HG03442 (cell line): ENCODE measurements around the gene KCNC4.
A peak's percentile ranks its signal among the peaks of the same experiment; 100 is the strongest.

ENCODE experiments used
- ATAC-seq: cut with Tn5 transposase; IDR thresholded peaks from one replicate; pipeline ENCODE4 v1.9.1; 2021; ENCODE audit warnings: mild to moderate bottlenecking, moderate library complexity; ENCODE audit not compliant: unreplicated experiment

The KCNC4 gene

DNA sequence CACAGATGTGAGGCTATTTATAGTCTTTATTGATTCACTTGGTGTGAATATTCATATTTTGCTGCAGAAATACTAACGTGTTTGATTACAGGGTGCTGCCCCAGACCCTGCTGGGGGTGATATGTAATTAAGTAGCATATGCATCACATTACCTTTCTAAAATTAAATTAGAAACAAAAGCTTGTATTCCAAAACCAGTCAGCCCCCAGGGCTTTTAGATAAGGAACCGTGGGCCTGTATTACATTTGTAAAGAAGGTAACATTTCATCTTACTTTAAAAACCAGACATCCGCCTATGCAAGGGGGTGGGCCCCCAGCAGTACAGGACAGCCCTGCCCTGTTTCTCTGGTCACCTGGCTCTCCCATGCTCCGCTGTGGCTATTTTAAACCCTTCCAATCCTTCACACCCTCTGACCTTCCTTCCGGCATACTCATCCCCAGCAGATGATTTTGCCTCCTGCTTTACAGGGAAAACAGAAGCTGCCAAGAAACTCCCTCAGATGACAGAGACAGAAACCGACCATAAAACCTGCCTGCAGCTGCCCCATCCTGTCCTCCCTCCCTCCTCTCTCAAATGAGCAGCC is 22.0 kb upstream of the KCNC4 start:
- no peak for ATAC-seq

DNA sequence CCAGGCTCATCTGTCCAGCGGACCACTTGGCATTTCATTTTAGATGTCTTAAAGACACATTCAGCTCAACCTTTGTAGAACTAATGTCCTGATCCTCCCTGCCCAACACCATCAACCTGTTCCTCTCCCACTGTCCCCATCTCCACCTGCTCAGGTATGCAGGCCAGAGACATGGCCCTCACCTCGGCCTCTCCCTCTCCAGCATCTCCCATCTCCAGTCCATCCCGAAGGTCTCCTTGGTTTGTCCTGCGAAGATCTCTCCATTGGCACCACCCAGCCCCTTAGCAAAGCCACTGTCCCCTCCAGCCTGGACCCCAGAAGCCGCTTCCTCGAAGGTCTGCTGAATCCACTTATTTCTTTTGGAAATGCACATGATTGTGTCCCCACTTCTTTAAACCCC is 20.9 kb upstream of the KCNC4 start:
- ATAC-seq, result no peak

DNA sequence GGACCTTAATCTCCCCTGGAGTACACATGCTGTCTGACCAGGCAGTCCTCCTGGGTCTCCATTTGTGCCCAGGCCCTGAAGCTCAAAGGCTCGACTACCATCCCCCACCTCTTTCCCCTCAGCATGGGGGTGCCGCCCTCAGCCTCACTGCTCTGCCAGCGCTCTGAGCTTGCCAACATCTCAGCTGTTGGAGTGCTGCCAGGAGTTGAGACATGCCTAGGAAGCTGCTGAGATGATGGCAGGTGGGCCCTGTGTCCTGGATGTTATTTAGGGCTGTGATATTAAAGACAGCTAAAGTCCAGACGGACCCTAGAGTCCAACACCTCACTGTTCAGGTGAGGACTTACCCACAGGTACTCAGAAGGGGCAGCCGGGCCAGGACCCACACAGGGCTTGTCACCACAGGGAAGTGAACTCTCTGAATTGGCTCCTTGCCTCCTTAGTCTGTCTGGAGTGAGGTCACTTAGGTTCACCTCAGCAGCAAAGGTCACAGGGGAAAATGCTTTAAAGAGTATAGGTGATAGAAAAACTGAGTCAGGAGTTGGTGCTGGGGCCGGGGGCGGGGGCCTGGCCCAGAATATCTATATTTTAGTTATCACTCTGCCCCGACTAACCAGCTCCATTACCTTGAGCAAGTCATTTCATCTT is 19.7 kb upstream of the KCNC4 start:
- ATAC-seq, result no peak

DNA sequence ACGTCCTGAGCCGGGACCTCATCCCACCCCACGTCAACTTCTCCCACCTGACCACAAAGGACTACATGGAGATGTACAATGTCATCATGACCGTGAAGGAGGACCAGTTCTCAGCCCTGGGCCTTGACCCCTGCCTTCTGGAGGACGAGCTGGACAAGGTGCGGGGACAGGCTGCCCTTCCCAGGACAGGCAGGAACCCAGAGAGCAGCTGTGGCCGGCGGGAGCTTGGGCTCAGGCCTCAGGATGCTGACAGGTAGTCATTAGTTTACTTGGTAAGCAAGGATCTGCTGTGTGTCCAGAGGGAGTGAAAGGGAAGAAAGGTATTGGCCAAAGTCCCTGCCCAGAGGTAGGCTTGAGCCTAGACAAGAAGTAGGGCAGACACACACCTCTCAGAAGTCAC is 17.6 kb upstream of the KCNC4 start:
- ATAC-seq, result no peak

DNA sequence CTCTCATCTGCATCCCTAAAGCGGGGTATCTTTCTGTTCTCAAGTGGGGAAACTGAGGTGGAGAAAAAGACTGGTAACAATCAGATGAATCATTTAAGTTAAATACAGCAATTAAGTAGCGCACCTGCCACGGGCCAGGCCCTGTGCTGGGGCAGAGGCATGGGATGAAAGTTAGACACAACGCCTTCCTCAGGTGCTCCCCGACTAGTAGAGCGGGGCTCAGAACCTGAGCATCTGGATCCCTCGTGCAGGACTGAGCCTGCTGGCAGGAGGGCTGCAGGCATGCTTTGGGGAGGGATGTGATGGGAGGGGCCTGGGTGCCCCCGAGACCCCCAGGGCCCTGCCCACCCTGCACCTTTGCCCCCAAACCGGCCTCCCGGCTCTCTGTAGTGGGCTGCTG is 14.9 kb upstream of the KCNC4 start:
- no peak for ATAC-seq

DNA sequence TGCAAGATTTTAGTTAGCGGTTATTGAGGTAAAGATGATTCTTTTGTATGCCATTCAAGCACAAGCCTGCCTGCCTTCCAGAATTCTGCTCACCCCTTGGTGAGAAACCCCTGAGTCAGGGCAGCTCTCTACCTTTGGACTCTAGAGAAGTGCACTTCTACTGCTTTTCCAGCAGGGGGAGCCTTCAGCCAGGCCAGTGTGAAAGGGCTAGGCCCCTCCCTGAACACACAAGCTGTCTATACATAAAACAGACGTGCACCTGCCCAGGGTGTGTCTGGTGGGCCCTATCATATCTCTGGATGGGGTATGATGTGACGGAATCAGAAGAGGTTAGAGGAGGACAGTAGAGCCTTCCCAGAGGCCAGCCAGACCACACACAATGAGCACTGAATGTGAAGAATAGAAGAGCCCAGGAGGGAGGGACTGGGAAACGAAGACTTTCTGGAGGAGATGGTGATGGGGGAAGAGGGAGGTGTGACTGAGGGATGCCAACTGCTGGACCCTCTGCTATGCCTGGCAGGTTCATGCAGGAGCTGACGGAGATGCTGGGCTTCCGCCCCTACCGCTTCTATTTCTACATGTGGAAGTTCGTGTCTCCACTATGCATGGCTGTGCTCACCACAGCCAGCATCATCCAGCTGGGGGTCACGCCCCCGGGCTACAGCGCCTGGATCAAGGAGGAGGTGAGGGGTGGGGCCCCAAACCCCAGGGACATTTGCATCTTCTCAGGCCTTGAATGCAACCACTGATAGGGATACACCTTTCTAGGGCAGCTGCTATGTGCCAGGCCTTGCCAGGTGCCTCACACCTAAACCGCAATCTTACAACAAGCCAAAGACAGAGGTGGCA is 13.0 kb upstream of the KCNC4 start:
- peak; percentile 70 for ATAC-seq

DNA sequence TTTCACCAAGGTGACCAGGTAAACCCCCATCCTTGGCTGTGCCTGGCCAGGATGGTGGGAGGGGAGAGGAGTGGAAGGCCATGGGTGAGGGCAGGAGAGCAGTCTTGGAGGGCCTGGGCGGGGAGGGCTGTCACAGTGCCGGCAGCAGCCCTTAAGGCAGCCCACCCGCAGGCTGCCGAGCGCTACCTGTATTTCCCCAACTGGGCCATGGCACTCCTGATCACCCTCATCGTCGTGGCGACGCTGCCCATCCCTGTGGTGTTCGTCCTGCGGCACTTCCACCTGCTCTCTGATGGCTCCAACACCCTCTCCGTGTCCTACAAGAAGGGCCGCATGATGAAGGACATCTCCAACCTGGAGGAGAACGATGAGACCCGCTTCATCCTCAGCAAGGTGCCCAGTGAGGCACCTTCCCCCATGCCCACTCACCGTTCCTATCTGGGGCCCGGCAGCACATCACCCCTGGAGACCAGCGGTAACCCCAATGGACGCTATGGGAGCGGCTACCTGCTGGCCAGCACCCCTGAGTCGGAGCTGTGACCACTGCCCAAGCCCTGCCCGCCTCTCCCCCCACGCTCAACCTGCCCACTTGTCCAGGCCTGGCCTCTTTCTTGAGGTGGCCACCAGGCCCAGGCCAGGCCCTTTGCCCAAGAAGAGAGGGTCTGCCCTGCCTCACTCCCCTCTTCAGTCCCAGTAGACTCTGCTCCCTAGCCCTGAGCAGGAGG is 12.0 kb upstream of the KCNC4 start:
- ATAC-seq, result no peak

DNA sequence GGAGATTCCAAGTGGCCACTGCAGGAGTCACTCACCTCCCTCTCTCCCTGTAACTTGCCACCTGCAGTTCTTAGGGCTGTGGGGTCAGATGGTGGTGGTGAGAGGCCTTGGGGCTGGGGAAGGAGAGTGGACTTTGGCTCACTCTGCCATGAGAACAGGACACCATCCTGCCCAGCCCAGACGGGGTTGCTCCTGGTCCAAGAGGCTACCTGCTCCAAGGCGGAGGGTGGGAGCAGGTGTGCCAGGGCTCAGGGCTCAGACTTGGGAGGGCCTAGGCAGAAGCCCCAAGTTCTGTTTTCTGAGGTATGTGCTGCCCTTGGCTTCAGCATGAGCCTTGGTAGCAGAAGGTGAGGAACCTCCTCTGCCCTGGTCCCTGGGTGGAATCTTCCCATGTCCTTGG is 11.4 kb upstream of the KCNC4 start:
- ATAC-seq, result no peak

DNA sequence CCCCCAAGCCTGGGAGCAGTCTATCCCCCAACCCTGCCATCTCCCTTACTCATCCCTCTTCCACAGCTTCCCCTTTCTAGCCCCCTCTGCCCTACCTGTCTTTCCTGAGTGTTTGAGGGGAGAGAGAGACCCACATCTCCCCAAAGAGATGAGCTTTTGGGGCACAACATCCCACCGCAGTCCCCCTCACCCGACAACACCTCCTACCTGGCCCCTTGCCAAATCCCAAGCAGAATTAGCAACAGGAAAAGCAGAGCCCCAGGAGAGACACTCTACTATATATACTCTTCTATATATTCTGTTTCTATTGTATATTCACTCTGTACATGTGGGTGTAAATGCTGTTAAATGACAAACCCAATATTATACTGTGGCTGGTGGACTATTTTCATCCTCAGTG is 9.9 kb upstream of the KCNC4 start:
- no peak for ATAC-seq

DNA sequence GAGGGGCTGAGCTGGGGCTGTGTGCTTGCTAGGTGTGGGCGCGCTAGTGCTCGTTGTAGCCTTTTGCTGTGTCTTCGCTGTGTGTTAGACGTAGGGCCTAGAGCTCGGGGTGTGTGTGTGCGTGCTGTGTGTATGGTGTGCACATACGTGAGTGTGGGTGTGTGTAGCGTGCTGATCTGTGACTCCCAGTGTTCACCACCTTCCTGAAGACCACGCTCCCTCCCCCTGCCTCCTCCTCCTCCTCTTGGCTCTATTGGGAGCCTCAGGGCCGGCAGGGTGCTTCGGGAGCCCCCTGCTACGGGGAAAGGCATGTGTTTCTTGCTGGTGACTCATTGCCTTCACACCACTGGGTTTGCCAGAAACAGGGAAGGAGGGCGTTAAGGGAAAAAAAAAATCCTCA is 9.4 kb upstream of the KCNC4 start:
- no peak for ATAC-seq

DNA sequence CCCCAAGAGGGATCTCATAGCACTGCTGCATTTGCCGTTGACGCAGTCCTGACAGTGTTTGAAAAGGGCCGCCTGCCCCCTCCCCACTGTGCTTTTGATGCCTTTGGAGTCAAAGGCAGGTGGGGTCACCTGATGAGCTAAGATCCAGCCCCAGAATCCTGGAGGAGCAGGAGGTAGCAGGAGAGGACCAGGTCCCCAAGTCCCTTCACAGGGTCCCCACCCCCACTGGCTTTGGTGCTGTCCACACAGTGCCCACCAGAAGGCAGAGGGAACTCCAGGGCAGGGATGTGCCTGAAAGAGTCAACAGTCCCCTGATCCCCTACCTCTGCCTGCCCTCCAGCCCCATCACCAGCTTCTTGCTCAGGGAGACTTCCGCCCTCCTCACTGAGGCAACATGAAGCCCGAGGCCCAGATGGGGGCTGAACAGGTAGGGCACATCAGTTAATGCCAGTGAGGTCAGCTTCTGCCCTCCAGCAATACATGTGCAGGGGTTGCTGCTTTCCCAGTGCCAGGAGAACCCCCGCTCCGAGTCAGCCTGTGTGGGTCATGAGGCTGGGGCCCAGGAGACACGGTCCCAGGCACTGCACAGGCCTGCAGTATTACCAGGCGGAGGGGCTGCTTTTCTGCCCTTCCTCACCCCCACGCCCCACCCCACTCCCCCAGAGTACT is 8.8 kb upstream of the KCNC4 start:
- ATAC-seq, result no peak

DNA sequence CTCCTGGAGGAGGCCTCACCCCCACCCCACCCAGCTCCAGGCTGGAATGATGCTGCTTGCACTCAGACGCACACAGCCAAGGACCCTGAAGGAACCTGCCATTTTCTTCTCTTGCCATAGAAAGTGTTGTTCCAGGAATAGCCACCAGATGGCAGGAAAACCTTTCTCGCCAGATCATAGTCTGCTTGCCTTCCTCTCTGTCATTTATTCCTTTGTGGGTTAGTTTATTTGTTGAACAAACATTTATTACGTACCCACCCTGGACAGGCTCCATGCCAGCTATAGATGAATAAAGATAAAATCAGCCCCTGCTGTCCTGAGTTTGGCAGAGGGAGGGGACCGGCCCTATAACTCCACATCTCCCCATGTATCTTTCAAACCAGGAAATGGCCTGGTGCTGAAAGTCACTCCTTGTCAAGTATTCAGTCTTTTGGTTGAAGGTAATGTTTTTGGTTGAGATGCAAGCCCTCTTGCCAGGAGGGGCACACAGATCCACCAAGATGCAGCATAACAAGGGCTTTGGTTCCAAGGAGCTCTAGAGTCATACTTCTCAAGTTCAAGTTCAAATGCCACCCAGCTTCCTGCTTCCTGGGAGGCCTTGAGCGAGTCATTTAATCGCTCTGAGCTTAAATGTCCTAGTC is 7.0 kb upstream of the KCNC4 start:
- ATAC-seq, result no peak

DNA sequence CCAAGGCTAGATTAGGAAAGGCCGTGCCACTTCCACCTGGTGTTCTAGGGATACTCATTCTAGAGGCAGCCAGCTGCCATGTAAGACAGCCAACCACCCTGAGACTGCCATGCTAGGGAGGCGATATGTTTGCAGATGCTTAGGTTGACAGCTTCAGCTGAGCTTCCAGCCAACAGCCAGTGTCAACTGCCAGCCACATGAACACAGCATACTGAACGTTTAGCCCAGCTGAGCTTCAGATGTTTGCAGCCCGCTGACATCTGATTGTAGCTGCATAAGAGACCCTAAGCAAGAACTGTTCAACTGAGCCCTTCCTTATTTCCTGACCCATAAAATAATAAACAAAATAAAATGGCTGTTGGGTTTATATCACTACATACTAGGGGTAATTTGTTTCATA is 5.0 kb upstream of the KCNC4 start:
- ATAC-seq, result no peak

DNA sequence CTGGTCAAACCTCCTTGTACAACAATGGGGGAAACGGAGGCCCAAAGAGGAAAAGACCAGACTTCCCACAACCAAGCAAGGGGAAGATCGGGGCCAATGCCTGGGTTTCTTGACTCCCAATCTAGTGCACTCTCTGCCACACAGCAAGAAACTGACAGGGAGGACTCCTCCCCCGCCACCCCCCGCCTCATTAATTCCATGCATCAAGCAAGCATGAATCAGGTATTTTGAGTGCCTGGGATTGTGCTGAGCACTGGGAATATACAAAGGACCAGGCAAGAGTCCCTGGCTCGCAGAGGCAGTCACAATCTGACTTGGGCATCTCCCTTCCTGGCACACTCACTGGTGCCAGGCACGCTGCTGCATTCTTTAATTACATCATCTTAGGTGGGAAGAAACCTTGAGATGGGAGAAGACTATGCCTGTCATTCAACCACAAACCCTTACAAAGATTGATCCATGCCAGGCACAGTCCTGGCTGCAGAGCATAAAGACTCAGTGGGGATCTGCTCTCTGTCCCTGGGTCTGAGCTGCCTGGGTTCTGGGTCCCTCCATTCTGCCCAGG is 4.4 kb upstream of the KCNC4 start:
- ATAC-seq, result no peak

DNA sequence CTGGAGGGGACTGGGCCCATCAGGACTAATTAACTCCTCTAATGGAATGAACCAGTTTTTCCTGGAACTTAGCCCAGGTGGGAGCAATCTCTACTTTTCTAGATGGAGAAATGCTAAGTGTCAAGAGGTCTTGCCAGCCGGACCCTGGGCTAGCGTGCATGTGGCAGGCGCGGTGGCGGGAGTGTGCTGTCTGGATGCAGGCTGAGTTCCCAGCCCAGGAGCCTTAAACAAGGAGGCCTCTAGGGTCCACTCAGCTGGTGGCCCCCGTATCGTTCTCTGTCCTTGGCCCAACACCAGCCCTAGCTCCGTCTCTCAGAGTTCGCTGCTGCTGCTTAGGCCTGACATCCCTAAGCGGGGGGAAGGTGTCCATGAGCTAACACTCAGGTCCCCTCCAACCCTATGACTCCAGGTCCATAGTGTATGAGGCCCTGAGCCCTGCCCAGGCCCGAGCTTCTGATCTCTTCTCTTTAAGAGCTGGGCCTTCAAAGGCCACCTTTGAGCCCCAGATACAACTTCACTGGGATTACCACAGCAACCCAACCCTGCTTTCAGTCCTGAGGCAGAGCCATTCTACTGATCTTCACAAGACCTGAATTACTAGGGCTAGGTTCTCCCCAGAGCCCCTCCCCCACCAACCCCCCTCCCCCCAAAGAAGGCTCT is 3.7 kb upstream of the KCNC4 start:
- no peak for ATAC-seq

DNA sequence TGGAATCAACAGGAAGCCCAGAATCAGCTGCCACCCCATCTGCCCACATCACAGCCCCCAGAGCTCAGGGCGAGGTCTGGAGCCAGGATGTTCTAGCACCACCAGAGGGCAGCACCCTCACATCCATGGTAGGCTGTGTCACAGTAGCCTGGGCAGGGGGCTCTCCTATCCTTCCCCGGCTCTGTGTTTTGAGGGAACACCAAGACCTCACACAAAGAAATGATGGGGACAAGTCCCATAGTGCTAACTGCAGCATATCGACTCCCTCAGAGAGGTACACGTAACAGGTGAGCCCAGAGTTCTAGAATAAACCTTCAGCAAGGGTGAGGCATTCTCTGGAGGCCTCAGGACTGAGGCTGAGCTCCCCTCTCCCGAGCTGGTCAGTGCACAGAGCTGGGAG is 2.3 kb upstream of the KCNC4 start:
- ATAC-seq, result no peak

DNA sequence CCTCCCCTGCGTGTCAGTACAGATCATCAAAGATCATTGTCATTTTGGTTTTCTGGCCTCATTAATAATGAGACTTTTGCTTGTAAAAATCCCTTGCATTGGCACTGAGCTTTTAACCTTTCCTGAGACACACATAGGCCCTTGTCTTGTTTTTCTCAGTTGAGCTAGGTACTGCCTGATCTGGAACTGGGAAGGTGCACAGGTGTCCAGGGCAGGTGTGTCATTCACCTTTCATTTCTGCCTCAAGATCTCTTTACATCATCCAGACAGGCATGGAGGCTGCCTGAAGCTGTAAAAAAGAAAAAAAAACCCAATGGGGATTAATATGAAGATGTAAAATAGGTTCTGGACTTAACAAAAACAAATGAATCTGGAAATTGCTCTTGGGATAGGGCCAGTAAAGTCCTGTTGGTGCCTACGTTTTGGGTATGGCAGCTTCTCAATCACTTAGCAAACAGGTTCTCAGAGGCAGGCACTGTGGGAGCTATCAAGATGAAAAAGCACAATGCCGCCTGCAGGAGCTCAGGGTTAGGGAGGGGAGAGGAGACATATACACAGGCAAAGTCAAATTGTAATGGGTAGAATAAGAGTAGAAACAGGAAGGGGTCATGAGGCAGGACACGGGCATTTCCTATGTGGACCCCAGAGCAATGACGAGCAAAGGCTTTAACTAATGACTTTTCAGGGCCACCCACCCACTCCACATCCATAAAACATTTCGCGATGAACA is 1.0 kb upstream of the KCNC4 start:
- no peak for ATAC-seq

DNA sequence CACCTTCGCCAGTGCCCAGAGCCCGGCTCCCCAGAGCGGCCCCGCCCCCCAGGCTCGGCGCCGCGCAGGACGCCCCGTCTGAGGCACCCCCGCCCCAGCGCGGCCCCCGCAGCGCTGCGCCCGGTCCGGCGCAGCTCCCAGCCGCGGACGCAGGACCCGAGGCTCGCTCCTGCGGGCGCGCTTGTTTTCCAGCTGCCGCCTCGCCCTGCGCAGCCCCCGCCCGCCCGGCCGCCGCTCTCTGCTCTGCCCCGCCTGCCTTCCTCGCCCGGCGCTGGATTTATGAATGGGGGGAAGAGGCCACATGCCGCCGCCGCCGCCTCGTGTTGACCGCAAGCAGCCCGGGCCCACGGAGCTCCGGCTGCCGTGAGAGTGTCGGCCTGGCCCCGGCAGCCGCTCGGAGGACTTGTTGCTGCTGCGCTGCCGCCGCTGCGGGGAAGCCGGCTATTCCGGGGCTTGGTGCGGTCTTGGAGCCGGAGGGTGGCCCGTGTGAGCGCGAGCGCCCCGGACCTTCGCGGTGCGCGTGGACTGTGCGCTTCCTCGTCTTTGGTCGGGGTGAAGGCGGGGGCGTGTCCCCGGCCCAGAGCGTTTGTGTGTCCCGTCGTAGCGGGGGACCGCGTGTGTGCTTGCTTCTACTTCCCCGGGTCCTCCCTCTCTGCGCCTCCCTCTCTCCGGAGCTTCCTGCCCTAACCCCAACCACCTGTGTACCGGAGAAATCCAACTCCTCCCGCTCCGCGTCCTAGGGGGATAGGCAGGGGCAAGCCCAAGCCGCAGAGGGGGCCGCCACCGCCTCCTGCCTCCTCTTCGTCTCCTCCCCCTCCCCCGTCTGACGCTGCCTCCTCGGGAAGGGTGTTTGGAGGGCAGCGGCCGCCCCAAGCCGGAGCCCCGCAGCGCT is 736 bp downstream of the KCNC4 start:
- peak; percentile 25 for ATAC-seq
